Hematopoietic multipotent progenitor cell treated with erythropoietin and hydrocortisone succinate and interleukin-3 and kit ligand, for 4 days (in vitro differentiated cells): ENCODE data around the gene FOXP1.
"Not testable (repeated sequence)": the region's sequence is repeated elsewhere in the genome, so short reads cannot be mapped to it uniquely, and the experiment has no call there.

ENCODE experiments used
- DNase-seq: peaks from one replicate; pipeline ENCODE4 v3.0.0-alpha.2; 2015

Gene FOXP1

GRCh38 chr3:71526448-71526847 lies 57.1 kb downstream of the FOXP1 start:
- not testable (repeated sequence) for DNase-seq

- peak; percentile 60 for DNase-seq
Measured at GRCh38 chr3:71525391-71525790, 58.1 kb downstream of the FOXP1 start.

DNA sequence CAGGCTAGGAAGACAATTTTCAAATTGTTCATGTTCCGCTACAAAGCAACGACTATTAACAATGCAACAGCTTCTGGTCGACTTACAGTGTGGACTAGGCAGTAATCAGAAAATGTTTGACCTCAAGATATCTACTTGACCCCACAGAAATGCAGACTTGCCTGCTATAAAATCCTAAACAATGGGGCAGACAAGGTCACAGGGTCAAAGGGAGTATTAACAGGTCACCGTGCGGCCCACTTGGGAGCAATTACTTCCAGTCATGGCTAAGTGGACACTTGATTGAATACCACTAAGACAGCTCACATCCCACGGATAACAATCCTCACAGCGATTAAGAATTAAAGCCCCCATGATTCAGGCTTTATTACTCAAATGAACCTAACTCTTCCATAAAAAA lies 58.9 kb downstream of the FOXP1 start:
- no peak for DNase-seq

- DNase-seq = no peak
Measured at GRCh38 chr3:71523628-71524027, 59.9 kb downstream of the FOXP1 start.

DNA sequence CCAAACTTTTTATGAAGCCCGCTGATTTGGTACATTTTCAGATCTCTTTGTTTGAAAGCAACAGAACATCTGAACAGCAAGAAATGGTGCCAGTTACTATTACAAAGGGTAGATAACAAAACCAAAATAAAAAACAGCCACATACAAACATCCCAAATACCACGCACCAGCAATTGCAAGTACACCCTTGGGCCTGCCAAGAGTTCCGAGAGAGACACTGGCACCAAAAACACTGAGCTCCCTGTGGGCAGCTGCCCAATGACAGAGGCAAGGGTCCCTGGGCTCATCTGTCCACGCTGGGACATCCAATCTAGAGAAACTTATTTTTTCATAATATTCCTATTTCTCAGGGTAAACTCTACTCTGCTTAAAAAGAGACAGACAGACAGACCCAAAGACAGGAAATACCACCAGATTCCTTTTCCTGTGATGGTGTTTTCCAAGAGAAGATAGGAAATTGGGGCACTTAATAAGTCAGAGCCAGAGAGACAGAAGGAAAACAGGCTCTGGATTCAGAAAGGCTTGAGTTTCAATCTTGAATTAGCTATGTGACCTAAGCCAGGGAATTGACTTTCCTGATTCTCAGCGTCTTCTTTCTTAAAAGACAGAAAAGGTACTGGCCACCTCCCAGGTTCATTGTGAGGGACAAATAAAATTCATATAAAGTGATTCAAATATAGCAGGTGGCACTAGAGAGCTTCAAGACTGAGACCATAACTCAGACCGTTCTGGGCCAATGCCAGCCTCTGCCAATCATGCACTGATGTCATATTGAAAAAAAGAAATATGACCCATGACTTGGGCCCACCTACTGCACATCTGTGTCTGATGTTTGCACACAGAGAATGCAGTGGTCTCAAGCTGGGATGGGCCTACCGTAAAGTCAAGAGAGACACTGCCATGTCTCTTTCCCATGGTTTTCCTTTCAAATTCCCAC lies 61.3 kb downstream of the FOXP1 start:
- peak; percentile 32 for DNase-seq

GRCh38 chr3:71521021-71521352 lies 62.5 kb downstream of the FOXP1 start:
- DNase-seq = no peak

DNA sequence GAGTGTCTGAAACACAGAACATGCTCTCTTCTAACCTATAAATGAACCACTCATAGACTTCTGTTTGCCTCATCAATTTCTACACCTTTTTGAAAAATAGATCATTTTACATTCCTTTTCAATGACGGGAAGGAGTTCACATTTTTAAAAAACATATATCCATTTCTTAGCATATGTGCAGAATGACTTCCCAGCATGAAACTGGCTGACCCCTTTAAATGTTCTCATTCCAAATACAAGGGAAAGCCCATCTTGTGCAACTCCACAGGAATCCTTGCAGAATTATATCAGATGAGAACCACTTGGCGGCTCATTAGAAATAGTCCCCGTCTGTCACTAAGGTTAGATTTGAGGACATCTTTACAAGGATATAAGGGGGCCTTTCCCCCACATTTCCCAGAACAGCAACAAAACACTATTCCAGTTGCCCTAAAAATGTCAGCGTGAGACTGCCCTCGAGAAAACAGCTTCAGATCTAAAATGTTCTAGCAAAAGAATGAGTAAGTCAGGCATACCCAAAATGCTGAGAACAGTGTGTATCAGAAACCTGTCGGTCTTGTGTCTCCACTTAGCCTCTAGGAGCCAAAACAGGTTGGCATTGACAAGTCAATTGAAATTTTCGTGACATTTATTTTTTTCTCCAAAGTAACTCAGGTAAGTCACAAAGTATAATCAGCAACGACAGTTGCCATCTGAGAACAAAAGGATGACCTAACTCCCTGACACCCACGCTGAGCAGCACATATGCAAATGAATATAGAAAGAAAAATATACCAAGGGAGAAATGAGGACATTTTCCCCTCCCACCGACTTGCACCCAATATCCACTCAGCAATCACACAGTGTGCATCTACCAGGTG lies 63.1 kb downstream of the FOXP1 start:
- no peak for DNase-seq

DNA sequence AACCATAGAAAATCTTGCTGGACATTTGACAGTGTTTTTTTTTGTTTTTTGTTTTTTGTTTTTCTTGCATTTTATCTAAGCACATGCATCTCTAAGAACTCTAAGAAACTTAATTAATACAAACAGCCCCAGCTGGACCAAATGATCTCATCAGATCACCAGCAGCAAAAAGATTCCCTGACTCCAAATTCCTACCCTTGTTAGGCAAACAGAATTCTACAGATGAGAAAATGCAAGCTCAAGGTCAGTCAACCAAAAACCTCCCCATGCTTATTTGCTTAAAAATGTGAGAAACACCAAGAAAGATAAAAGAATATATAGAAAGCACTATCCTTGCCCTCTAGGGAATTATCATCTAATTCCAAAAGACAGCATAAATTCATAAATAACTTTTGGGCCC lies 65.4 kb downstream of the FOXP1 start:
- DNase-seq = no peak

- no peak for DNase-seq
Measured at GRCh38 chr3:71517271-71517791, 66.2 kb downstream of the FOXP1 start.

DNA sequence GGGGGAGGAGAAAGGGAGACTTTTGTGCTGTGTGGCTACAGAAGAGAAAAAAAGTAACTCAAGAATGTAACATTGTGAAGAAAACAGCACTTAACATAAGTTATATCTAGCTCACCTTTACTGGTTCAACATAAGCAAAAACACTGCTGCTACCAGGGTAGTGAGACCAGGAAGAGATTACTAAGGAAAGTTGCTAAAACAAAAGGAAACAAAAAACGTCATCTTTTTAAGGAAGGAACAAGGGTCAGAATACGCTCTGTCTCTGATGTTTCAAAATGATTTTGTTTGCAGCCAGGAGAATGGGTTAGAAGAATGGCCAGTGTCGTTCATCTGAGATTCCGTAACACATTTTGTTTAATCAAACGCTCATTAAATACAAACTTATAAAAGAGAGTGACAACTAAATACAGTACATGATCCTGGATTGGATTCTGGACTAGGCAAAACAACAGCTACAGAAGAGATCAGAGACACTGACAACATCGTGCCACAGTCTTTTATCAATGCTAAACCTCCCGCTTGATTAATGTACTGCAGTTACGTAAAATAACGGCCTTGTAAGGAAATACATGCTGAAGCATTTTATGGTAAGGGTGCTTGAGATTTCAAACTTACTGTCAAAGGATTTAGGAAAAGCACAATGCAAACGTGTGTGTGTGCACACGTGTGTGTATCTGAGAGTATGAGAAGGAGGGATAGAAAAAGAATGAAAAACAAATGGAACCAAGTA lies 67.7 kb downstream of the FOXP1 start:
- peak; percentile 56 for DNase-seq

GRCh38 chr3:71514621-71515020 lies 68.9 kb downstream of the FOXP1 start:
- no peak for DNase-seq

DNA sequence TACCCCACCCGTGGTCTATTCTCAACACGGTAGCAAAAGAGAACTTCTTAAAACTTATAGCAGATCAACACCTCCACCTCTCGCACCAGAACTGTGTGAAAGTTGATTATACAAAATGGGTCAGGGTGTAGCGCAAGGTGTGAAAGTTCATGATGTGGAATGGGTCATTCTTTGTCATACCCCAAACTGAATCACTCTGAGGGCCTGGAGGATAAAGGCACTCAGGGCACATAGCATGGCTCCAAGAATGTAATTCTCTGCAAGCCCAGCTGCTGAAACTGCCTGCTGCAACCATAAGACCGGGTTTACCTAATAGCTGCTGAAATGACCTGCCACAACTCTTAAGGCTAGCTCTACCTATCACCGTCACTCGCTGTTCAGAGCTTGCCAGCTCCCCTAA lies 70.0 kb downstream of the FOXP1 start:
- DNase-seq = no peak

GRCh38 chr3:71513081-71513480 lies 70.4 kb downstream of the FOXP1 start:
- no peak for DNase-seq

GRCh38 chr3:71512544-71512943 lies 71.0 kb downstream of the FOXP1 start:
- no peak for DNase-seq

DNA sequence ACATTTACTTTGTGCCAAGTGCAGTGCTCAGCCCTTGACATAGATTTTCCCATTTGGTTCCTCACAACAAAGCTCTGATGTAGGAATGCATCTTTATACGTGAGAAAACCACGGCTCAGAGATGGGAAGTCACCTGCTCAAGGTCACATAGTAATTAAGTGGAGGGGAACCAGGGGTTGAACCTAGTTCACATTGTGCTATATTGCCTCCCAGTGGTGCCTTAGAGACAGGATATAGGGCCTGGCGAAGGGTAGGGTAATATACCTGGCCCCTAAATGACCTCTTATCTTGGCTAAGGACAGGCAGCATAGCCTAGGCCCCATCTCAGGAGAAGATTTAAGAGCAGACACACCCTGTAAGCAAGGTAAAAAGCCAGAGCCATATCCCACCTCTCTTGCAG lies 71.5 kb downstream of the FOXP1 start:
- DNase-seq = peak; percentile 57

DNA sequence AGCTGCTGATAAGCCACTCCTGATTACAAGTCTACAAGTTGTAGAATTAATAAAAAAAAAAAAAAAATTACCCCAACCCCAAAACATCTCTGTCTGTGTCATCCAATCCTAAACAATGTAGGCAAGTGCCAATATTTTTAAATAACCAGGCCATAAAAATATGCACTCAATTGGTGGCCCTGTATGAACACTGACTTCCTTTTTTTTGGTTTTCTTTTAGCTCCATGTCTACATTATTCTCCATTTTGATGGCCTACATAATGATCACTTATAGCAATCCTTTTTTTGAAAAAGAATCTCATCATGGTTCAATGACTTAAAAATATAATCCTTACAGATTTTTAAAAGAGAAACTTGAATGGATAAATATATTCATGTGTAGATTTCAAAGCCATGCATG lies 72.1 kb downstream of the FOXP1 start:
- no peak for DNase-seq

DNA sequence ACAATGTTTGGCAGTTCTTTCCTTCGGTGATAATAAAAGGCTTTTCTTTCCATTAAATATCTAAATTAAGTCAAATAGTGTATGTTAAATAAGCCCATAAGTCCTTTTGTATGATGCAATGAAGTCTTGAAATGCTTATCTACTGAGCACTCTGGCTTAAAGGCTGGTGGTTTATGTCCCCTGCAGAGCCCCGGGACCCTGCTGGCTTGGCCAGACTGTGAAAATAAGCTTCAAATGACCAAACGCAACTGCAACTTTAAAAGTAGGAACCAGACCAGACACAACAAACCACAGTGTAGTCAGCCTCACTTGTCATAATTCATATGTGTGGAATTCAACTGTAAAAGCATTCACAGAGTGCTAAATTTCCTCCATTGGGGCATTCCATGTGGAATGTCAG lies 72.5 kb downstream of the FOXP1 start:
- DNase-seq = peak; percentile 68

DNA sequence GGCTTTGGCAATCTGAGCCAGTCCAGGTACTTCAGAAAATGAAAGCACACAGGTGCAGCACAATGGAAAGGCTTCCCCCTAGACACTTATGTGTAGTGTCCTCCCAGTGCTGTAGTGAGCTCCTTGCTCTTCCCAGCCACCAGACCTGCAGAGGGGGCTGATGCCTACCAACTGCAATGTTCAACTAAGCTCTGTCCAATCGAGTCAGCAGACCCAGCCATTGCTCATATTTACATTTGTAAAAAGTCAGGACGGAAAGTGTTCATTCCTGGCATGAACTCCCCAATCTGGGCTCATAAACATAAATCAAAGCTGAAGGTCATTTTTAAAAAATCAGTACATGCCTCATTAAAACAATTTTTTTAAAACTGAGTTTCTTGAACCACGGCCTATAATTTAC lies 73.0 kb downstream of the FOXP1 start:
- no peak for DNase-seq

GRCh38 chr3:71509066-71509465 lies 74.5 kb downstream of the FOXP1 start:
- no peak for DNase-seq

- no peak for DNase-seq
Measured at GRCh38 chr3:71505767-71506350, 77.7 kb downstream of the FOXP1 start.

- peak; percentile 36 for DNase-seq
Measured at GRCh38 chr3:71504250-71505036, 79.1 kb downstream of the FOXP1 start.
